GM23338 (cell line): ENCODE data around the gene TAF3. TPM values are rescaled to one million over a fixed set of nuclear protein-coding genes. Genes with fewer than 3 reads are reported as not detected.

Experiments
- ATAC-seq: fragments of 200-7000 bp; cut with Tn5 transposase; 3 replicates; pipeline ENCODE4 v1.9.1; 2020
- DNase-seq: peaks from one replicate; pipeline ENCODE4 v3.0.0-alpha.2; 2015; ENCODE audit warnings: low spot score
- H2AFZ ChIP-seq: fragments of 200-600 bp; sonication (generic); 2 replicates; pipeline ENCODE4 v1.8.0; 2016; ENCODE audit warnings: antibody characterized with exemption, mild to moderate bottlenecking, moderate library complexity
- H3F3A ChIP-seq: fragments of 200-600 bp; sonication (generic); replicated peaks from 2 replicates; pipeline ENCODE4 v1.8.0; 2017; ENCODE audit warnings: antibody characterized with exemption, mixed run types, low read depth
- H3K27ac ChIP-seq: fragments of 200-600 bp; sonication (generic); 2 replicates; pipeline ENCODE4 v1.6.1; 2016; ENCODE audit warnings: low read depth
- H3K27me3 ChIP-seq: fragments of 200-600 bp; sonication (generic); 2 replicates; pipeline ENCODE4 v1.8.0; 2016; ENCODE audit warnings: mild to moderate bottlenecking, mixed run types, moderate library complexity; ENCODE audit not compliant: insufficient read depth
- H3K36me3 ChIP-seq: fragments of 200-600 bp; sonication (generic); 2 replicates; pipeline ENCODE4 v1.8.0; 2016; ENCODE audit warnings: mild to moderate bottlenecking; ENCODE audit not compliant: insufficient read depth
- H3K4me1 ChIP-seq: fragments of 200-600 bp; sonication (generic); 2 replicates; pipeline ENCODE4 v1.8.0; 2016; ENCODE audit warnings: mild to moderate bottlenecking, moderate library complexity; ENCODE audit not compliant: insufficient read depth
- H3K4me2 ChIP-seq: fragments of 200-600 bp; sonication (generic); 2 replicates; pipeline ENCODE4 v1.7.1; 2017; ENCODE audit warnings: mixed run types
- H3K4me3 ChIP-seq: fragments of 200-600 bp; sonication (generic); 2 replicates; pipeline ENCODE4 v1.6.1; 2016; ENCODE audit warnings: mixed run types
- H3K79me2 ChIP-seq: fragments of 200-600 bp; sonication (generic); replicated peaks from 2 replicates; pipeline ENCODE4 v1.8.0; 2017; ENCODE audit warnings: mild to moderate bottlenecking; ENCODE audit not compliant: insufficient read depth
- H3K9me2 ChIP-seq: fragments of 200-600 bp; sonication (generic); 2 replicates; pipeline ENCODE4 v1.8.0; 2017; ENCODE audit not compliant: insufficient read depth
- H4K20me1 ChIP-seq: fragments of 200-600 bp; sonication (generic); replicated peaks from 2 replicates; pipeline ENCODE4 v1.8.0; 2017; ENCODE audit warnings: mild to moderate bottlenecking; ENCODE audit not compliant: insufficient read depth
- H3K27ac Mint-ChIP-seq: 2 replicates; pipeline ENCODE4 v1.8.0; 2020; ENCODE audit warnings: inconsistent platforms, mild to moderate bottlenecking, moderate library complexity, mixed read lengths
- H3K27me3 Mint-ChIP-seq: 3 replicates; pipeline ENCODE4 v1.8.0; 2022; ENCODE audit warnings: low read depth, mild to moderate bottlenecking, moderate library complexity, mixed read lengths, inconsistent platforms; ENCODE audit not compliant: insufficient read depth, poor library complexity
- H3K36me3 Mint-ChIP-seq: 3 replicates; pipeline ENCODE4 v1.8.0; 2021; ENCODE audit warnings: low read depth, mild to moderate bottlenecking, inconsistent platforms, moderate library complexity, mixed read lengths
- H3K4me1 Mint-ChIP-seq: 3 replicates; pipeline ENCODE4 v1.8.0; 2020; ENCODE audit warnings: mild to moderate bottlenecking, inconsistent platforms, mixed read lengths
- H3K4me3 Mint-ChIP-seq: 3 replicates; pipeline ENCODE4 v1.8.0; 2021; ENCODE audit warnings: moderate library complexity, mild to moderate bottlenecking, inconsistent platforms, mixed read lengths
- H3K9me3 Mint-ChIP-seq: 3 replicates; pipeline ENCODE4 v1.8.0; 2020; ENCODE audit warnings: moderate library complexity, mild to moderate bottlenecking, inconsistent platforms, mixed read lengths
- CREB1 ChIP-seq: fragments of 250-450 bp; sonication (Bioruptor Pico); IDR thresholded peaks from 2 replicates; pipeline ENCODE4 v1.5.0; 2020; ENCODE audit warnings: low read depth, mild to moderate bottlenecking, moderate library complexity
- CTCF ChIP-seq, 2 experiments: fragments of 200-600 bp in 1 of 2; sonication (generic) in 1 of 2; conservative IDR thresholded peaks; 2 replicates each; pipeline versions ENCODE4 v1.5.1 to v1.6.1; 2016 to 2017; ENCODE audit warnings: antibody characterized with exemption in 2 of 2, low read depth in 2 of 2, mild to moderate bottlenecking in 2 of 2, moderate library complexity in 1 of 2
- ETS1 ChIP-seq: IDR thresholded peaks from 2 replicates; pipeline ENCODE4 v1.6.1; 2016; ENCODE audit warnings: antibody characterized with exemption
- EZH2 ChIP-seq: fragments of 200-600 bp; sonication (generic); IDR thresholded peaks from one replicate; pipeline ENCODE4 v1.8.0; 2017; ENCODE audit warnings: antibody characterized with exemption, mild to moderate bottlenecking, low read depth; ENCODE audit not compliant: unreplicated experiment
- POLR2AphosphoS5 ChIP-seq: IDR thresholded peaks from 2 replicates; pipeline ENCODE4 v1.6.1; 2016; ENCODE audit warnings: antibody characterized with exemption, low read depth
- REST ChIP-seq: IDR thresholded peaks from one replicate; pipeline ENCODE4 v1.6.1; 2018; ENCODE audit warnings: antibody characterized with exemption; ENCODE audit not compliant: unreplicated experiment
- STAT1 ChIP-seq: IDR thresholded peaks from one replicate; pipeline ENCODE4 v1.6.1; 2016; ENCODE audit warnings: antibody characterized with exemption; ENCODE audit not compliant: unreplicated experiment
- ZNF331 ChIP-seq: fragments of 250-450 bp; sonication (Bioruptor Pico); IDR thresholded peaks from 2 replicates; pipeline ENCODE4 v1.5.0; 2020; ENCODE audit warnings: low read depth, mild to moderate bottlenecking, moderate library complexity
- polyA plus RNA-seq: library from polyadenylated mRNA; unstranded; fragments of >200 nt; fragmentation: Nextera tagmentation; extraction: Ambion mirVana; gene quantifications from 2 replicates; pipeline ENCODE4 v1.2.1, GENCODE V29; 2016
- total RNA-seq: library from RNA; depleted of rRNA; stranded (reverse); fragments of >200 nt; shearing (Covaris generic); gene quantifications from 2 replicates; pipeline ENCODE4 v1.2.3, GENCODE V29; 2014

TAF3 gene
- total and polyA plus RNA-seq, 2 experiments from 2014 or later: 6.4 to 15.2 TPM

- no peak for TF ChIP-seq POLR2AphosphoS5
- TF ChIP-seq CTCF (conservative IDR thresholded peaks at IDR 0.05; ENCODE audit: low read depth in 2 of 2): no peak
- TF ChIP-seq REST: no peak
- TF ChIP-seq CREB1 (CRISPR knock-in tag): no peak
Measured at GRCh38 chr10:7789390-7789789, 28.9 kb upstream of the TAF3 start (continued).

- DNase-seq (no peak), ATAC-seq (no peak)
- TF ChIP-seq ZNF331 (no peak), STAT1 (no peak), CTCF (conservative IDR thresholded peaks at IDR 0.05; ENCODE audit: low read depth in 2 of 2) (no peak), ETS1 (no peak), REST (no peak), EZH2 (no peak)
Measured at GRCh38 chr10:7792541-7792940, 25.8 kb upstream of the TAF3 start.

More at GRCh38 chr10:7792541-7792940, 25.8 kb upstream of the TAF3 start:
- Mint-ChIP-seq H3K36me3 (peaks cover 23% of the 10 kb centered on the region), H3K27ac (peak overlapping the region; percentile 57), H3K4me3 (no peak overlapping the region), H3K4me1 (peaks cover 11% of the 10 kb centered on the region; the same call in 2 of the 3 replicates), H3K27me3 (peaks cover 3% of the 10 kb centered on the region), H3K9me3 (no peaks in the 10 kb centered on the region)
- Histone ChIP-seq H3K9me2 (no peaks in the 10 kb centered on the region), H3K36me3 (peaks cover 10% of the 10 kb centered on the region), H3K4me2 (no peak overlapping the region), H4K20me1 (peaks cover 35% of the 10 kb centered on the region), H3K4me3 (no peak overlapping the region), H3K27ac (no peak overlapping the region), H3F3A (no peaks in the 10 kb centered on the region), H3K79me2 (peaks cover 97% of the 10 kb centered on the region), H3K4me1 (peaks cover 12% of the 10 kb centered on the region), H3K27me3 (no peaks in the 10 kb centered on the region), H2AFZ (no peak overlapping the region)
